Activated T-helper 17 cell treated with anti-CD3 and anti-CD28 coated beads, Interleukin-2, amount 50 U/mL, for 72 hours (primary cell): ENCODE results near the gene IL31. TPM values are rescaled to one million over a fixed set of nuclear protein-coding genes. Genes with fewer than 3 reads are reported as not detected.
A peak's percentile ranks its signal among the peaks of the same experiment; 100 is the strongest.
"Not testable (repeated sequence)": the region's sequence is repeated elsewhere in the genome, so short reads cannot be mapped to it uniquely, and the experiment has no call there.

ENCODE experiments used
- ATAC-seq: fragments of 150-1000 bp; cut with Tn5 transposase; replicated peaks from 2 replicates; pipeline ENCODE4 v1.10.0; 2021; ENCODE audit warnings: mild to moderate bottlenecking, moderate library complexity
- H3K27ac Mint-ChIP-seq: one replicate; pipeline ENCODE4 v1.8.0; 2022; ENCODE audit warnings: mixed read lengths
- H3K27me3 Mint-ChIP-seq: one replicate; pipeline ENCODE4 v1.8.0; 2022; ENCODE audit warnings: mixed read lengths
- H3K36me3 Mint-ChIP-seq: one replicate; pipeline ENCODE4 v1.8.0; 2022; ENCODE audit warnings: low read depth, mild to moderate bottlenecking, mixed read lengths
- H3K4me1 Mint-ChIP-seq: one replicate; pipeline ENCODE4 v1.8.0; 2022; ENCODE audit warnings: mixed read lengths
- H3K4me3 Mint-ChIP-seq: one replicate; pipeline ENCODE4 v1.8.0; 2022; ENCODE audit warnings: mild to moderate bottlenecking, mixed read lengths
- H3K9me3 Mint-ChIP-seq: one replicate; pipeline ENCODE4 v1.8.0; 2022; ENCODE audit warnings: mixed read lengths
- total RNA-seq, 2 donors: library from RNA; stranded (reverse); gene quantifications; one replicate each; pipeline ENCODE4 v1.2.3, GENCODE V29; 2022

Gene IL31
- total RNA-seq, 2 donors from 2014 or later: not detected

DNA sequence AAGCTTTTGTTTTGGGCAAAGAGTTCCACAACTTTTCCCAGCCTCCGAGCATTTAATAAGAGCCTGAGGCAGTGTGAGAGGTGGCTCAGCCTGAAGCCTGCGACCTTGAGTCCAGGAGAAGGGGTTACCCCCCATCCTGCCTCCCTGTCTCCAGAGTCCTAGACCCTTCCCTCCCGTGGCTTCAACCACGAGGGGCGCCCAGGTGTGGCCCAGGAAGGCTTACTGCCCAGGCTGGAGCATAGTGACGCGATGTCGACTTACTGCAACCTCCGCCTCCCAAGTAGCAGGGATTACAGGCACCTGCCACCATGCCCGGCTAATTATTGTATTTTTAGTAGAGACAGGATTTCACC, 9.5 kb upstream of the IL31 start:
- no peaks in the 10 kb centered on the region for H3K9me3 Mint-ChIP-seq
- no peak for ATAC-seq
- no peaks in the 10 kb centered on the region for H3K36me3 Mint-ChIP-seq
- peak overlapping the region; percentile 56 for H3K4me3 Mint-ChIP-seq
- no peak overlapping the region for H3K27ac Mint-ChIP-seq
- no peaks in the 10 kb centered on the region for H3K4me1 Mint-ChIP-seq
- peaks cover 2% of the 10 kb centered on the region for H3K27me3 Mint-ChIP-seq

GRCh38 chr12:122182887-122183587, 9.0 kb upstream of the IL31 start, which contains the start of gene LRRC43:
LRRC43 (plus strand) TSS chr12:122183123; CDS start chr12:122183145, 22 bp downstream.
- H3K27ac Mint-ChIP-seq: no peak within 1 kb of the TSS
- H3K9me3 Mint-ChIP-seq: no peaks in the 10 kb centered on the region
- no peaks in the 10 kb centered on the region for H3K36me3 Mint-ChIP-seq
- H3K27me3 Mint-ChIP-seq: peaks cover 2% of the 10 kb centered on the region
- no peaks in the 10 kb centered on the region for H3K4me1 Mint-ChIP-seq
- peak; percentile 64 for ATAC-seq
- peak within 1 kb of the TSS; percentile 56 for H3K4me3 Mint-ChIP-seq

GRCh38 chr12:122176473-122176872, 2.5 kb upstream of the IL31 start:
- H3K27me3 Mint-ChIP-seq, H3K9me3 Mint-ChIP-seq, H3K36me3 Mint-ChIP-seq, ATAC-seq, H3K4me1 Mint-ChIP-seq, H3K4me3 Mint-ChIP-seq, H3K27ac Mint-ChIP-seq: not testable (repeated sequence)

- Mint-ChIP-seq H3K4me1 (peaks cover 5% of the 10 kb centered on the region), H3K27me3 (peaks cover 5% of the 10 kb centered on the region), H3K36me3 (no peaks in the 10 kb centered on the region), H3K4me3 (no peak overlapping the region), H3K9me3 (no peaks in the 10 kb centered on the region), H3K27ac (no peak overlapping the region)
- ATAC-seq: no peak
Observed at GRCh38 chr12:122172262-122172939, 1.6 kb downstream of the IL31 start.

DNA sequence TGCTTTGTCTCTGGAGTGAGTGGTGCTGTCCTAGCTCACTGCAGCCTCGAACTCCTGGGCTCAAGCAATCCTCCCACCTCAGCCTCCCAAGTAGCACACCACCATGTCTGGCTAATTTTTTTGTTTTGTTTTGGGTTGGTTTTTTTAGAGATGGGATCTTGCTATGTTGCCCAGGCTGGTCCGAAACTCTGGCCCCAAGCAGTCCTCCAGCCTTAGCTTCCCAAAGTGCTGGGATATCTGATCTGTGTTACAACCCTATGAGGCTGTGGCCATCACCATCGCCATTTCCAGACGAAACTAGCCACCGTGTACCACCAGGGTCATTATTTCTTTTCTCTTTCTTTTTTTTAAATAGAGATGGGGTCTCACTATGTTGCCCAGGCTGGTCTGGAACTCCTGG, 2.6 kb downstream of the IL31 start:
- Mint-ChIP-seq H3K27ac (no peak overlapping the region), H3K9me3 (no peaks in the 10 kb centered on the region), H3K36me3 (no peaks in the 10 kb centered on the region), H3K4me3 (no peak overlapping the region), H3K27me3 (peaks cover 5% of the 10 kb centered on the region), H3K4me1 (peaks cover 5% of the 10 kb centered on the region)
- ATAC-seq: no peak

DNA sequence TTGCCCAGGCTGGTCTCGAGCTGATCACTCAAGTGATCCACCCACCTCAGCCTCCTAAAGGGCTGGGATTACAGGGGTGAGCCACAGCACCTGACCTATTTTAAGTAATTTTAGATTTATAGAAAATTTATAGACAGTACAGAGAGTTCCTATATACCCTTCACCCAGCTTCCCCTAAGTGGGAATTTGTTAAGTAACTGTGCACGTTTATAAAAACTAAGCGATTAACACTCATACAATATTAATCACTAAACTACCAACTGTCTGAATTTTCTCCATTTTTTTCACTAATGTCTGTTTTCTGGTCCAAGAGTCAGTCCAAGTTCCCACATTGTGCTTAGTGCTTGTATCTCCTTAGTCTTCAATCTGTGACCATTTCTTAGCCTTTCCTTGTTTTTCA, 5.5 kb downstream of the IL31 start:
- H3K9me3 Mint-ChIP-seq: no peaks in the 10 kb centered on the region
- no peak for ATAC-seq
- no peak overlapping the region for H3K27ac Mint-ChIP-seq
- peaks cover under 1% of the 10 kb centered on the region for H3K4me1 Mint-ChIP-seq
- peaks cover 5% of the 10 kb centered on the region for H3K27me3 Mint-ChIP-seq
- no peaks in the 10 kb centered on the region for H3K36me3 Mint-ChIP-seq
- no peak overlapping the region for H3K4me3 Mint-ChIP-seq

DNA sequence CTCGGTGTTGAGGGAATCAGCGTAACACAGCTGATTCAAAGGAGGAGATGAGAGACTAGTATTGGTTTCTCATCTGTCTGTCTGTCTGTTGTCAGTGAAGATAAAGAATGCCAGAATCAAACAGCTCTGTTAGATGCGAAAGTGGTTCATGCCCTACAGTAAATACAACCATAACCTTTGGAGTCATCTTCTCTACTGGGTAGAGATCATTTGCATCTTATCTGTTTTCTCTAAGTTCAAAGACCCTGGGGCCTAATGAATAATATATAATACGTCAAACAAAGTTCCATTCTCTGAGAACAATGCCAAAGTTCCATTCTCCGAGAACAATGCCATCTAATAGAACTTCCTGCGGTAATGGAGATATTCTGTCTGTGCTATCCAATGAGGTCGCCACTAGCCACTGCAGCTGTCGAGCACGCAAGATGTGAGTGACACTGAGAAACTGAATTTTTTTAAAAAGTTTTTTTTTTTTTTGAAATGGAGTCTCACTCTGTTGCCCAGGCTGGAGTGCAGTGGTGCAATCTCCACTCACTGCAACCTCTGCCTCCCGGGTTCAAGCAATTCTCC, 6.6 kb downstream of the IL31 start:
- no peaks in the 10 kb centered on the region for H3K9me3 Mint-ChIP-seq
- H3K27me3 Mint-ChIP-seq: peaks cover 7% of the 10 kb centered on the region
- no peaks in the 10 kb centered on the region for H3K4me1 Mint-ChIP-seq
- H3K36me3 Mint-ChIP-seq: no peaks in the 10 kb centered on the region
- no peak overlapping the region for H3K27ac Mint-ChIP-seq
- peak overlapping the region; percentile 43 for H3K4me3 Mint-ChIP-seq
- ATAC-seq: peak; percentile 18

DNA sequence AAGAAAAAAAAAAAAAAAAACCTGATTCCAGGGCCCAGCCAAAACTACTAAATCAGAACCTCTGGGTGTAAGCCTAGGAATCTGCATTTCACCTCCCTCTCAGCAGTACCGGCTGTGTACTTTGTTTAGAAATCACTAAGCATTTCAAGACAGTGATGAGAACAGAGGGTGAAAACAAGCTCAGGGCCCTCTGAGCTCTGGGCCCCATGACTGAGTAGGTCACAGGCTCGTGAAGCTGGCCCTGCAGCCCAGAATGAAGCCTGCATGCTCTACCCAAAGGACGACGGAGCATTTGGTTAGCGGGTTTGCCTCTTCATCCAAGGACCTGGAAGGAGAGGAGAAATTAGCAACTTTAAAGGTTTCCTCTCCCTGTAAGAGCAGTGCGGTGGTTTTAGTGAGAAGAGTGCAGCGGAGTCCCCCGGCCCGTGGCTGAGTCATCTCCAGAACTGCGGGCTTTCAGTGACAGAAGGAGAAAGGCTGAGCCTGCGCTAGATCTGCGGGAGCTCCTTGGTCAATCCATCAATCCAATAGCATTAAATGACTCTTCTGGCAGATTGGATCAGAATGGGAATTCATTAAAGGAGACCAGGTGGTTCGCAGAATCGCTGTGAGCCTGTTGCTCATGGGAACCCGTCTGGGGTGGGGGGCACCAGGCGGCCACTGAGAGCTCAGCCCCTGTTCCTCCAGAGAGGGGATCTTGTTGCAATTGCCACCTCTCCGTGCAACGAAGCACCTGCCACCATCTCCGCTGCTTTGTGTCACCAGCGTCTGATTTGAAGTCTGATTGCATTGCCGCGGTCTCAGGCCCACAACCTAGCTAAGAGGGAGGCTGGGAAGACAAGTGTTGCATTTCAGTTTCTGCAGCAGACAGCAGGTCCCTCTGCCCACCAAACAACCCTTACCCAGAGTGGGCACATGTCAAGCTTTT, 7.3 kb downstream of the IL31 start:
- Mint-ChIP-seq H3K9me3 (no peaks in the 10 kb centered on the region), H3K4me1 (no peaks in the 10 kb centered on the region), H3K4me3 (peak overlapping the region; percentile 43), H3K27me3 (peaks cover 7% of the 10 kb centered on the region), H3K27ac (no peak overlapping the region), H3K36me3 (no peaks in the 10 kb centered on the region)
- peak; percentile 94 for ATAC-seq

GRCh38 chr12:122162976-122163375, 11.0 kb downstream of the IL31 start:
- H3K4me1 Mint-ChIP-seq: no peaks in the 10 kb centered on the region
- ATAC-seq: no peak
- H3K27ac Mint-ChIP-seq: no peak overlapping the region
- no peaks in the 10 kb centered on the region for H3K36me3 Mint-ChIP-seq
- H3K27me3 Mint-ChIP-seq: peaks cover 7% of the 10 kb centered on the region
- no peak overlapping the region for H3K4me3 Mint-ChIP-seq
- H3K9me3 Mint-ChIP-seq: no peaks in the 10 kb centered on the region

DNA sequence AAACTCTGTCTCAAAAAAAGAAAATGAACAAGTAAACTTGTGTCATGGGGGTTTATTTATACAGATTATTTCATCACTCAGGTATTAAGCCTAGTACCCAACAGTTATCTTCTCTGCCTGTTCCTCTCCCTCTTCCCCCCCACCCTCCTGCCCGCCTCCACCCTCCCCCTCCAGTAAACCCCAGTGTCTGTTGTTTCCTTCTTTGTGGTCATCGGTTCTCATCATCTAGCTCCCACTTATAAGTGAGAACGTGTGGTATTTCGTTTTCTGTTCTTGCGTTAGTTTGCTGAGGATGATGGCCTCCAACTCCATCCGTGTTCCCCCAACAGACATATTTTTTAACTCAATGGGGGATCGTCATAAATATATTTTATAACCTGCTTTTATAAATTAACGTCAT, 12.3 kb downstream of the IL31 start:
- Mint-ChIP-seq H3K36me3 (no peaks in the 10 kb centered on the region), H3K9me3 (no peaks in the 10 kb centered on the region), H3K27ac (no peak overlapping the region), H3K4me3 (no peak overlapping the region), H3K4me1 (no peaks in the 10 kb centered on the region), H3K27me3 (peaks cover 7% of the 10 kb centered on the region)
- no peak for ATAC-seq

DNA sequence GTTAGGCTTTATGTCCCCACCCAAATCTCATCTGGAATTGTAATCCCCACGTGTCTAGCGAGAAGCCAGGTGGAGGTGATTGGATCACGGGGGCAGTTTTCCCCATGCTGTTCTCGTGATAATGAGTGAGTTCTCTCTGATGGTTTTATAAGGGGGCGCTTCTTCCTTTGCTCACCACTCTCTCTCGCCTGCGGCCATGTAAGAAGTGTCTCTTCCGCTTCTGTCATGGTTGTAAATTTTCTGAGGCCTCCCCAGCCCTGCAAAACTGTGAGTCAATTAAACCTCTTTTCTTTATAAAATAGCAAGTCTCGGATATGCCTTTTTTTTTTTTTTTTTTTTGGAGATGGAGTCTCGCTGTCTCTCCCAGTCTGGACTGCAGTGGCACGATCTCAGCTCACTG, 13.3 kb downstream of the IL31 start:
- peaks cover 7% of the 10 kb centered on the region for H3K27me3 Mint-ChIP-seq
- H3K36me3 Mint-ChIP-seq: no peaks in the 10 kb centered on the region
- no peaks in the 10 kb centered on the region for H3K9me3 Mint-ChIP-seq
- ATAC-seq: no peak
- H3K4me3 Mint-ChIP-seq: no peak overlapping the region
- no peak overlapping the region for H3K27ac Mint-ChIP-seq
- no peaks in the 10 kb centered on the region for H3K4me1 Mint-ChIP-seq

GRCh38 chr12:122159882-122160281, 14.1 kb downstream of the IL31 start:
- H3K27ac Mint-ChIP-seq: no peak overlapping the region
- ATAC-seq: no peak
- no peak overlapping the region for H3K4me3 Mint-ChIP-seq
- no peaks in the 10 kb centered on the region for H3K36me3 Mint-ChIP-seq
- H3K9me3 Mint-ChIP-seq: no peaks in the 10 kb centered on the region
- H3K27me3 Mint-ChIP-seq: peaks cover 3% of the 10 kb centered on the region
- no peaks in the 10 kb centered on the region for H3K4me1 Mint-ChIP-seq

- no peaks in the 10 kb centered on the region for H3K4me1 Mint-ChIP-seq
- H3K27ac Mint-ChIP-seq: no peak overlapping the region
- H3K9me3 Mint-ChIP-seq: no peaks in the 10 kb centered on the region
- H3K4me3 Mint-ChIP-seq: no peak overlapping the region
- no peaks in the 10 kb centered on the region for H3K36me3 Mint-ChIP-seq
- H3K27me3 Mint-ChIP-seq: peaks cover 3% of the 10 kb centered on the region
- no peak for ATAC-seq
Observed at GRCh38 chr12:122158700-122159285, 15.2 kb downstream of the IL31 start.

DNA sequence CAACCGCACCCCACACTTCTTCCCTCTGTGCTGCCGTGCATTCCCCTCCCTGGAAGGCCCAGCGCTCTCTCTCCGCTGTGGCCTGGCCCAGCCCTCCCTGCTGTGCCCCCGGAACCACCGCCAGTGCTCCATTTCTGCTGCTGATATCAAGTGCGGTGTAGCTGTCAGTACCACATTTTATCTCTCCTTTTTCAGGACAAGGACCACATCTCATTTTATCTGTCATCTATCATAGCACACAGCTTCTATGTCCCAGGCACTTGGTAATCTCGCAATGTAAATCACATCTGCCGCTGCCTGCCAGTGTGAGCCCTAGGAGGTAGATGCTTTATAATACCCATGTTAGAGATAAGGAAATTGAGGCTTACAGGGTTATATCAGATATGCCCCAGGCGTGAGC, 18.3 kb downstream of the IL31 start:
- no peaks in the 10 kb centered on the region for H3K36me3 Mint-ChIP-seq
- H3K4me3 Mint-ChIP-seq: no peak overlapping the region
- no peaks in the 10 kb centered on the region for H3K4me1 Mint-ChIP-seq
- no peaks in the 10 kb centered on the region for H3K9me3 Mint-ChIP-seq
- no peaks in the 10 kb centered on the region for H3K27me3 Mint-ChIP-seq
- no peak overlapping the region for H3K27ac Mint-ChIP-seq
- no peak for ATAC-seq
